M059J (cell line): Measurements from ENCODE around the gene RPTN. TPM values are rescaled to one million over a fixed set of nuclear protein-coding genes. Genes with fewer than 3 reads are reported as not detected.
"Not testable (repeated sequence)": the region's sequence is repeated elsewhere in the genome, so short reads cannot be mapped to it uniquely, and the experiment has no call there.

Experiments
- DNase-seq: peaks from one replicate; pipeline ENCODE4 v3.0.0-alpha.2; 2012; ENCODE audit warnings: low read depth
- total RNA-seq: library from RNA; depleted of rRNA; stranded (reverse); fragments of >200 nt; shearing (Covaris generic); gene quantifications from 2 replicates; pipeline ENCODE4 v1.2.3, GENCODE V29; 2014

The RPTN gene
- total RNA-seq, 1 experiment from 2014 or later, result not detected

GRCh38 chr1:152165286-152166077, 6.5 kb upstream of the RPTN start:
- no peak for DNase-seq

- DNase-seq, result no peak
Measured at GRCh38 chr1:152164517-152165136, 5.6 kb upstream of the RPTN start.

- DNase-seq, result peak; percentile 90
Measured at GRCh38 chr1:152162792-152163463, 3.9 kb upstream of the RPTN start.

- DNase-seq, result no peak
Measured at GRCh38 chr1:152160576-152160975, 1.5 kb upstream of the RPTN start.

- DNase-seq, result no peak
Measured at GRCh38 chr1:152153996-152154395, 5.0 kb downstream of the RPTN start.

- no peak for DNase-seq
Measured at GRCh38 chr1:152151646-152152045, 7.4 kb downstream of the RPTN start.

- DNase-seq, result peak; percentile 22
Measured at GRCh38 chr1:152148981-152149380, 10.0 kb downstream of the RPTN start.

- no peak for DNase-seq
Measured at GRCh38 chr1:152148051-152148450, 11.0 kb downstream of the RPTN start.

GRCh38 chr1:152145769-152146168, 13.3 kb downstream of the RPTN start:
- DNase-seq, result no peak

GRCh38 chr1:152144674-152145183, 14.3 kb downstream of the RPTN start:
- not testable (repeated sequence) for DNase-seq

GRCh38 chr1:152143150-152143887, 15.7 kb downstream of the RPTN start:
- DNase-seq, result peak; percentile 7

- peak; percentile 74 for DNase-seq
Measured at GRCh38 chr1:152141971-152142584, 16.9 kb downstream of the RPTN start.

GRCh38 chr1:152137215-152137614, 21.8 kb downstream of the RPTN start:
- no peak for DNase-seq

- no peak for DNase-seq
Measured at GRCh38 chr1:152130186-152130585, 28.8 kb downstream of the RPTN start.

- peak; percentile 23 for DNase-seq
Measured at GRCh38 chr1:152127673-152128072, 31.4 kb downstream of the RPTN start.

- DNase-seq, result no peak
Measured at GRCh38 chr1:152125834-152126443, 33.1 kb downstream of the RPTN start.

GRCh38 chr1:152118915-152119314, 40.1 kb downstream of the RPTN start:
- no peak for DNase-seq

GRCh38 chr1:152115344-152115743, 43.7 kb downstream of the RPTN start, which contains the start of gene TCHH:
TSS of gene TCHH (minus strand) at chr1:152115444. CDS start at chr1:152114080, 1,364 bp downstream.
- no peak for DNase-seq

GRCh38 chr1:152112885-152113432, 46.1 kb downstream of the RPTN start:
- DNase-seq, result no peak

GRCh38 chr1:152112101-152112884, 46.7 kb downstream of the RPTN start:
- no peak for DNase-seq
